Measurements from ENCODE around the gene TTC3. TPM values are rescaled to one million over a fixed set of nuclear protein-coding genes. Genes with fewer than 3 reads are reported as not detected.
A peak's percentile ranks its signal among the peaks of the same experiment; 100 is the strongest.

Gene TTC3
- total RNA-seq, 1 donor from 2014 or later: 286 TPM

GRCh38 chr21:37117204-37117603 lies 44.1 kb downstream of the TTC3 start:
- H3K9me3 Mint-ChIP-seq: peaks cover 7% of the 10 kb centered on the region
- no peak for TF ChIP-seq CTCF (IDR thresholded peaks at IDR 0.05; ENCODE audit: unreplicated experiment)

GRCh38 chr21:37118187-37118826 lies 45.3 kb downstream of the TTC3 start:
- Mint-ChIP-seq H3K27me3 (ENCODE audit: low read depth) (no peaks in the 10 kb centered on the region), H3K36me3 (peaks cover 30% of the 10 kb centered on the region), H3K4me3 (no peak overlapping the region), H3K4me1 (peaks cover 7% of the 10 kb centered on the region), H3K9me3 (peaks cover under 1% of the 10 kb centered on the region), H3K27ac (no peak overlapping the region)
- no peak for DNase-seq (ENCODE audit: low spot score in 2 of 2, unreplicated experiment in 2 of 2)
- TF ChIP-seq CTCF (IDR thresholded peaks at IDR 0.05; ENCODE audit: unreplicated experiment): no peak

More at GRCh38 chr21:37117204-37117603, 44.1 kb downstream of the TTC3 start:
- H3K4me3 Mint-ChIP-seq: no peak overlapping the region
- no peak for DNase-seq (ENCODE audit: low spot score in 2 of 2, unreplicated experiment in 2 of 2)
- peaks cover 31% of the 10 kb centered on the region for H3K36me3 Mint-ChIP-seq
- peaks cover 7% of the 10 kb centered on the region for H3K4me1 Mint-ChIP-seq
- H3K27ac Mint-ChIP-seq: peak overlapping the region; percentile 34
- no peaks in the 10 kb centered on the region for H3K27me3 Mint-ChIP-seq (ENCODE audit: low read depth)

- no peak for DNase-seq (ENCODE audit: low spot score in 2 of 2, unreplicated experiment in 2 of 2)
- peaks cover 7% of the 10 kb centered on the region for H3K4me1 Mint-ChIP-seq
- H3K27me3 Mint-ChIP-seq (ENCODE audit: low read depth): no peaks in the 10 kb centered on the region
- peaks cover 29% of the 10 kb centered on the region for H3K36me3 Mint-ChIP-seq
- no peak for TF ChIP-seq CTCF (IDR thresholded peaks at IDR 0.05; ENCODE audit: unreplicated experiment)
- H3K4me3 Mint-ChIP-seq: no peak overlapping the region
- peak overlapping the region; percentile 13 for H3K27ac Mint-ChIP-seq
- no peaks in the 10 kb centered on the region for H3K9me3 Mint-ChIP-seq
Observed at GRCh38 chr21:37119421-37120218, 46.6 kb downstream of the TTC3 start.

- peaks cover 11% of the 10 kb centered on the region for H3K4me1 Mint-ChIP-seq
- H3K36me3 Mint-ChIP-seq: peaks cover 37% of the 10 kb centered on the region
- DNase-seq (ENCODE audit: low spot score in 2 of 2, unreplicated experiment in 2 of 2): no peak
- peak overlapping the region; percentile 43 for H3K27ac Mint-ChIP-seq
- no peak overlapping the region for H3K4me3 Mint-ChIP-seq
- H3K9me3 Mint-ChIP-seq: no peaks in the 10 kb centered on the region
- no peak for TF ChIP-seq CTCF (IDR thresholded peaks at IDR 0.05; ENCODE audit: unreplicated experiment)
- H3K27me3 Mint-ChIP-seq (ENCODE audit: low read depth): no peaks in the 10 kb centered on the region
Observed at GRCh38 chr21:37128076-37128475, 55.0 kb downstream of the TTC3 start.

GRCh38 chr21:37130971-37131370 lies 57.9 kb downstream of the TTC3 start:
- peaks cover 8% of the 10 kb centered on the region for H3K9me3 Mint-ChIP-seq
- no peak for DNase-seq (ENCODE audit: low spot score in 2 of 2, unreplicated experiment in 2 of 2)
- no peak overlapping the region for H3K4me3 Mint-ChIP-seq
- no peak for TF ChIP-seq CTCF (IDR thresholded peaks at IDR 0.05; ENCODE audit: unreplicated experiment)
- no peaks in the 10 kb centered on the region for H3K27me3 Mint-ChIP-seq (ENCODE audit: low read depth)
- peaks cover 53% of the 10 kb centered on the region for H3K36me3 Mint-ChIP-seq
- H3K4me1 Mint-ChIP-seq: peaks cover 11% of the 10 kb centered on the region
- H3K27ac Mint-ChIP-seq: no peak overlapping the region

All from mesothelial cell of epicardium (in vitro differentiated cells).